ENCODE data around the gene RPL27.
"Not testable (repeated sequence)": the region's sequence is repeated elsewhere in the genome, so short reads cannot be mapped to it uniquely, and the experiment has no call there.

Gene RPL27

DNA sequence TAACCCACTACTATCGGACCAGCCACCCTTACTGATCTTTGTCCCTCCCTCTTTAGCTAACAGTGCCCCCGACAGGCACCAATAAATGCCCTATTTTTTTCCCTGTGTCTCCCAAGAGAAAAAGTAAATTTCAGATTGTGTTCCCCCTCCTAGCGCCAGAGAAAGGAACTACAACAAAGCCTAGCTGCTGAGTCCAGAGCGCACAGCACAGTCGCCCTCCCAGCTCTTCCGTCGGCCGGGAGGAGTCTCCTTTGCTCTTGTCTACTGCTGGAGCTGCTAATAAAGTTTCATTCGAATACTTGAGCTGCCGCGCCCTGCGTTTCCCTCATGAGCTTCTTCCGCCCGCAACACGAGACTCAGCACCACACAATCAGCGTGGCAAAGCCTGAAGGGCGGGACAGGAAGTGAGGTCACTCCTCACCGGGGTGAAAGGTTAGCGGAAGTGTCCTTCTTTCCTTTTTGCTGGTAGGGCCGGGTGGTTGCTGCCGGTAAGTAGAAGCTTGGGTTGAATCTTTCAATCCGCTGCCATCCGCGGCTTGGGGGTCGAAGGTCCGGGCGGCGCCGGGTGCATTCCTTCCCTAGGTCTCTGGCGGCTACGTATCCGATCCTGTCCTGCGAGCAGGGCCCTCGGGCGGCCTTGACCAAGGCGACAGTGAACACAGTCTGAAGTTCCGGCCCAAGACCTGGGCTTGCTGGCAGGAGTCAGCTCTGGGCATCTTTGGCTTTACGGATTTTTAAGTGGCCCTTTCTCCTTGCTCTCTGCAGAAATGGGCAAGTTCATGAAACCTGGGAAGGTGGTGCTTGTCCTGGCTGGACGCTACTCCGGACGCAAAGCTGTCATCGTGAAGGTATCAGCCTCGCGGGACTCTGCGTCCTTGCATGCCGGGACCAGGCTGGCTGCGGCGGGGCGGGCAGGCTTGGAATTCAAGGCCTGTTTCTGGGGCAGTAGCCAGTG is at the start of gene RPL27:
Gene RPL27, plus strand, starts transcription at position 436 of the 955 bp plus-strand sequence. Its CDS starts 332 bp downstream, at position 768.
- peak; percentile 90 for DNase-seq

DNA sequence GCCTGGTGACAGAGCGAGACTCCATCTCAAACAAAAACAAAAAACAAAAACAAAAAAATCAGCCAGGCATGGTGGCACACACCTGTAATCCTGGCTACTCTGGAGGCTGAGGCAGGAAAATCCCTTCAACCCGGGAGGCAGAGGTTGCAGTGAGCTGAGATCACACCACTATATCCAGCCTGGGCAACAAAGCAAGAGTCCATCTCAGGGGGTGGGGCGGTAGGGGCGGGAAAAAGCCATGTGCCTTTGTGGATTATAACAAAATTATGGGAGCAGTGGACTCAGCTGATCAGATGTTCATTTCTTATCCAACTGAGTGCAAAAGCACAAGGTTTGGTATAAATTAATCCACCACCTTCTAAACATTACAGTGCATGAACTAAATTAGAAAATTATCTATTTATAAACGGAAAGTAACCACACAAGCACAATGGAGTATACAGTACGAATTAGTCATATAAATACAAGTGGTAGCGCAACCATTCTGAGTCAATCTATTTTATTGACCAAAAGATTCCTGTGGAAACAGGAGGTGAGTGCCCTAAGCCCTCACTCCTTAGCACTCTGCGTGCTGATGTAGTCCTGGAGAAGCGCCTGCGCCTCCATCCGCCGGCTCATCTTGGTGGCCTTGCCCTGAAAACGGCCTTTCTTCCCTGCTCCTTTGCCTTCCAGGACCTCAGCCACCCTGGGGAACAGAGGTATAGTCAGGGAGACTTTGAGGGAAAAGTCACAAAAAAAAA is 48.0 kb upstream of the RPL27 start:
- DNase-seq: no peak

DNA sequence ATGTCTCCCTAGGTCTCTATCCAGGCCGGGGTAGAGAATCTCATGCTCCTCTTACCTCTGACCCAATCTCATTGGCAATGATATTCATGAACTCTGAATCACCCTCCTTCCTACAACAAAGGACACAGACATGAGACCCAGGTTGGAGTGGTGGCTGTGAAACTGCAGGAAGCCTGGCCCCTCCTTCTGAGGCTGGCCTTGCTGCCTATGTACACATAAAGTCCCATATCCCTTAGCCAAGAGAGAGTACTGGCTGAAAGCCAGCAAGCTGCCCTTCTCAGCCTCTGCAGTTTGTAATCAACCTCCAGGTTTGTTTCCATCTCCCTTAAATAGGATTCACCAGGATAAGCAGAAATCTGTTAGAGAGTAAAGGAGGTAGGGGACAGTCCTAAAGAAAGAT is 44.5 kb upstream of the RPL27 start:
- no peak for DNase-seq

DNA sequence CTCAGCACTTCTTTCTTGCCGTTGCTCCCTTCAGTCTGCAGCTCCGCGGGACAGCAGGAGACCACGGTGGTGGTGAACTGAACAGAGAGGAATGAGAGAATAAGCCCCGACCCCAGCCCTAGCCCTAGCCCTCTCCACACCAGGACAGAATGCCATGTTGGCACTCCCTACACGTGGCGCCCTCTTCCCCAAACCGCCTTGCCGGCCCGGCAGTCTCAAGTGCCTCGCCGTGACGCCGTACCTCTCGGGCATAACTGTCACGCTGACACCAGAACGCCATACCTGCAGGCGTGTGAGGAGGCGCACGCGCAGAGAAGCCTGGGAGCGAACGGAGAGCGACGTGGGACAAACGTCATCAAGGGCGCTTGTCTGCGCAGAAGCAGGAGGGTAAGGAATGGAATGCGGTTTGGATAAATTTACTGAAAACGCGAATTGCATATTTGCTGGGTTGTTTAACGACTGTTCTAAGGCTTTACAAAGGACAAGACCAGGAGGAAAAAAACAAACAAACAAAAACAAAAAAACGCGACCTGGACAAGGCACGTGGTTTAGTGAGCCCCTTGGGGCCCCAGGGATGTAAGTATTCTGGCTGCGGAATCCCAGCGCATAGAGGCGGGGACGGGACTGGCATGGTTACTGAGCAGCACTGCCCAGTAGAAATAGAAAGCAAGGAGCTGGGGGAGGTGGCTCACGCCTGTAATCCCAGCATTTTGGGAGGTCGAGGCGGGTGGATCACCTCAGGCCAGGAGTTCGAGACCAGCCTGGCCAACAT is 33.9 kb upstream of the RPL27 start, which contains the start of gene AARSD1:
Gene AARSD1, minus strand, starts transcription at position 294 of the 772 bp plus-strand sequence. Its CDS starts 14 bp downstream, at position 280.
- DNase-seq: peak; percentile 78

DNA sequence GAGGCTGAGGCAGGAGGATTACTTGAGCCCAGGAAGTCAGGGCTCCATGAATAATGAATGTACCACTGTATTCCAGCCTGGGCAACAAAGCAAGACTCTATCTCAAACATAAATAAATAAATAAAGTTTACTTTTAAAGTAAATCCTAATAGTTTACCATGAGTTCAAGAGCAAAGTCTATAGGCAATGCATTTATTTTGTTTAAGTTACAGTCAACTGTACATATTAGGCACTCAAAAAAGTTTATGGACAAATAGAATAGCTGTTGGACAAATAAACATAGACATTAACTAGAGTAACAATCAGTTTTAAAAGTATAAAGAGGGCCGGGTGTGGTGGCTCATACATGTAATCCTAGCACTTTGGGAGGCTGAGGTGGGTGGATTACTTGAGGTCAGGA is 30.3 kb upstream of the RPL27 start:
- no peak for DNase-seq

DNA sequence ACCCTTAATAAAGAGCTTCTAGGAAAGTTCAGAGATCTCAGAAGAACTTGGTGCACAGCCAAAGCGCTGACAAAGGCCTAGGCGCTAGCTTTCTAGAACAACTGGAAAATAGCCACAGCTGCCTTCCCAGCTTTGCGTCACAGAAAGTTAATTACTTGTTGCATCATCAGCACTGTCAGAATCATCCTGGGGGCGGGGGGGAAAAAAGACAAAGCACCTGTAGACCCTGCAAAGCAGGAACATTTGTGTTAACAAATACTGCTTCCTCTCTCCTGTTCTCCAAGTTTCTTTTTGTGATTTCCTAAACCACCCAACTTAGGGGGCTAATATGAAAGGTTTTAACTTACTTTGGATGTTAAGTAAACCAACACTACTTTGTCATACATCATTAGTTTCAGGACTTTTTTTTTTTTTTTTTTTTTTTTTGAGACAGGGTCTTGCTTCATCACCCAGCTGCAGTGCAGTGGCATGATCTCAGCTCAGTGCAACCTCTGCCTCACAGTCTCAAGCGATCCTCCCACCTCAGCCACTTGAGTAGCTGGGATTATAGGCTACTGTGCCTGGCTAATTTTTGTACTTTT is 29.1 kb upstream of the RPL27 start:
- no peak for DNase-seq

DNA sequence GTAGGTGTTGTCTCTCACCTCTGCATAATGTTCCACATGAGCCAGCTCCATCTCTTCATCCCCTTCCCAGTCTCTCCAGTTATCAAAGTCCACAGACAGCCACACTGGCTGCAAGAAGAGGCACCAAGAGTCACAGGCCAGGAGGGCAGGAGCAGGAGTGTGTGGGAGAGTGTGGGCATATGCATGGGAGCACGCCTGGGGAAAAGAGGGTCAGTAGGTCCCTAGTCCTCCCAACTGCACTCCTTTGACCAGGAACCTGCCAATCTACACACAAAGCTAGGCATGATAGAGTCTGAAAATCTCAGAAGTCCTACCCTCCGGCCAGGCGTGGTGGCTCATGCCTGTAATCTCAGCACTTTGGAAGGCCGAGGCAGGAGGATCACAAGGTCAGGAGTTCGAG is 26.6 kb upstream of the RPL27 start:
- DNase-seq: no peak

DNA sequence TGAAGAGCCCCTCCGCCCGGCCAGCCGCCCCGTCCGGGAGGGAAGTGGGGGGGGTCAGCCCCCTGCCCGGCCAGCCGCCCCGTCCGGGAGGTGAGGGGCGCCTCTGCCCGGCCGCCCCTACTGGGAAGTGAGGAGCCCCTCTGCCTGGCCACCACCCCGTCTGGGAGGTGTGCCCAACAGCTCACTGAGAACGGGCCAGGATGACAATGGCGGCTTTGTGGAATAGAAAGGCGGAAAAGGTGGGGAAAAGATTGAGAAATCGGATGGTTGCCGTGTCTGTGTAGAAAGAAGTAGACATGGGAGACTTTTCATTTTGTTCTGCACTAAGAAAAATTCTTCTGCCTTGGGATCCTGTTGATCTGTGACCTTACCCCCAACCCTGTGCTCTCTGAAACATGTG is 24.9 kb upstream of the RPL27 start:
- DNase-seq: not testable (repeated sequence)

DNA sequence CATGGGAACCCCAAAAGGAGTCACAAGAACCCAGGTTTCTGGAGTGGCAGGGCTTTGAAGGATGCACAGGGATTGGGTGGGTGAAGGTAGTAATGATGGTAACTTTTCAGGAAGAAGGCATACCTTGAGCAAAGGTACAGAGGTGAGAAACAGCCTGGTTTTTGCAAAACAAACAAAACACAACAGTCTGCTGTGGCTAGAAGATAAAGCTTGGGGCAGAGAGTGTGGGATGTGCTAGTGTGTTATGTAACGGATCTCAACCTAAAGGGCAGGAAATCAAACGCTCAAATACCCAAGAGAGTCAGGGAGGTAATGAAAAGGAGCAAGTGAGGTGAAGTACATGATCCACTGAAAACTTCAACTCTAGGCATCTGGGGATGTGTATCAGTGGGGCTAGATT is 23.0 kb upstream of the RPL27 start:
- no peak for DNase-seq

DNA sequence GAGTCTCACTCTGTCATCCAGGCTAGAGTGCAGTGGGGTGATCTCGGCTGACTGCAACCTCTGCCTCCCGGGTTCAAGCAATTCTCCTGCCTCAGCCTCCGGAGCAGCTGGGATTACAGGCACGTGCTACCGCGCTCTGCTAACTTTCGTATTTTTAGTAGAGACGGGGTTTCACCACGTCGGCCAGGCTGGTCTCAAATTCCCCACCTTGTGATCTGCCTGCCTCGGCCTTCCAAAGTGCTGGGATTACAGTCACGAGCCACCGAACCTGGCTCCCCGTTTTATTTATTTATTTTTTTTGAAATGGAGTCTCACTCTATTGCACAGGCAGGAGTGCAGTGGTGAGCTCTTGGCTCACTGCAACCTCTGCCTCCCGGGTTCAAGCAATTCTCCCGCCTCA is 22.5 kb upstream of the RPL27 start:
- DNase-seq: not testable (repeated sequence)

DNA sequence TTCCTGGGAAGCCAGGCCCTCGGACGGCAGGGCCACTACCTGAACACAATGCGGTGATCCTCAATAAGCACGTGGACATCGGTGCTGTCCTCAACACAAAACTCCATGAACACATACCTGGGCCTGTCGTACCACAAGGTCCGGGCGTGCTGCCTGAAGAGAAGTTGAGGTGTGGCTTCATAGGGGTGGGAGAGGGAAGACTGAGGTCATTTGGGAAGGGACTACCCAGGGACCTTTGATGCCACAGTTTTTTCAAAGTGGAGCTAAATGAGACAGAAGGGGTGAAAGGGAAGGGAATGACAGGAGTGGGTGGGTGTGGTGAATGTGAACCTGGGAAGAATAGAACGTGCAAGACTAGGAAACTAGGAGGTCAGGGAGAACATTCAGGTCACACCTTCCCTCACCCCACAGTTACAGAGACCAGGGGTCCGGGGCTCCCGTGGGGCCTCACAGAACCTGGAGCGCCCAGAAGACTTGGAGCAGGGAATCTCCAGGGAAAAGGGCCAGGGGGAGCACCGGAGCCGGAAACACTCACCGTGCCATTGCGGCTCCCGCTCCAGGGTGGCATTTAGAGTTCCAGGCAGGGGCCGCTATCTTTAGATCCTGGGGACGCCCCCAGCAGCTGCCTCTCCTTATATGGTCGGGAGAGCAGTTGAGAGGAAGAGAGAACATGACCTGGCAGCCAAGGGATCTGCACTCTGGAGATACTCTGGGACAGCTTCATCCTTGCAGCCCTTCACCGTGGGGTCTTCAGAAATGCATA is 18.5 kb upstream of the RPL27 start, which contains the start of gene PTGES3L:
Gene PTGES3L, minus strand, starts transcription at position 570 of the 763 bp plus-strand sequence. Its CDS starts 27 bp downstream, at position 543.
- no peak for DNase-seq

DNA sequence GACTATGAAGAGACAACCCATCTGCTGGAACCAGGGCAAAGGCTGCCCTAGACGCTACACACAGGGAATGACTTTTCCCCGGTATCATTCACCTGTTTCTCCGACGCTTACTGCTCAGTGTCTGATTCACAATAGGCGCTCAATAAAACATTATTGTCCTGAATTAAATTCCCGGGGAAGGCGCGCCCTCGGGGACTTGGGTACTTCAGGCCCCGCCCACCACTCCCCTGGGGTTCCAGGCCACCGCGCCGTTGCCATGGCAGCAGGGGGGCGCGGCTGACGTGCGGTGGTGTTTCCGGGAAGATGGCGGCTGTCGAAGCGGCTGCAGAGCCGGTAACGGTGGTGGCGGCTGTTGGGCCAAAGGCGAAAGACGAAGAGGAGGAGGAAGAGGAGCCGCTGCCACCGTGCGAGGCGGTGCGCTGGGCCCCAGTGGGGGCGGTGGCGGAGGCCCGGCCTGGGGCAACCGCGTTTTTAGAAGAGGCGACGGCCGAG is 17.9 kb upstream of the RPL27 start, which contains the start of gene RUNDC1:
Gene RUNDC1, plus strand, starts transcription at position 292 of the 492 bp plus-strand sequence. Its CDS starts 12 bp downstream, at position 304.
- peak; percentile 84 for DNase-seq

DNA sequence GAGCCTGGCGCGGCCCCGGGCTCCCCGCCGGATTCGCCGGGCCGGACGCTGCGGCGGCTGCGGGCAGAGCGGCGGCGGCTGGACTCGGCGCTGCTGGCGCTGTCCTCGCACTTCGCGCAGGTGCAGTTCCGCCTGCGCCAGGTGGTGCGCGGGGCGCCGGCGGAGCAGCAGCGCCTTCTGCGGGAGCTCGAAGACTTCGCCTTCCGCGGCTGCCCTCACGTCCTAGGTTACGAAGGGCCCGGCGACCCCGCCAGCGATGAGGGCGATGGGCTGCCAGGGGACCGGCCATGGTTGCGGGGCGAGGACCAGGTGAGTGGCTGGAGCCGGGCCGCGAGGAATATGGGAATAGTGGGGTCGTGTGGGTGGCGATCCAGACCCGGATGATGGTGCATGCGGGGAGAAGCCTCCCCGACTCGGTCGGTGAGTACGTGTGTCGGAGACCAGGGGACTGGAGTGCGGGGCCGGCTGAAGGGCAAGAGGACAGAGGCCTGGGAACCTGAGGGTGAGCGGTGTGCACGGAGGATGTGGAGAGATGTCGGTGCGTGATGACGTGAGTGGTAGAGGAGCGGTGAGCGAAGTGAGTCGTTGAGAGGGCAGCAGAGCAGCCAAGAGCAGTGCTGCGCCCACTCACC is 17.3 kb upstream of the RPL27 start:
- peak; percentile 52 for DNase-seq

DNA sequence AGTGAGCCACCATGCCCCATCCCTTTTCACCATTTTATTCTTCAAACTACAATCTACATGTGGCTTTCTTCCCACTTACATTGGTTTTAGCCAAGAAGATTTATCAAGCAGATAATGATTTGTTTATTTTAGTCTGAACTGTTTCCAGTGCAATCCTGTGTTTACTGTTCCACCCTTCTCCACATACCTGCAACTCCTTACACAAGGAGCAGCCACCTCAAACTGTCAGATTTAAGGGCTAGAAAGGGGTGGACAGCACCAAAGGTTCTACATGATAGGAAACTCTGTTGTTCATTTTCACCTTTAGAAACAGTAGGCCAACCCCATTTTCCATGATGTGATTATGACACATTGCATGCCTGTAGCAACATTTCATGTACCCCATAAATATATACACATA is 16.0 kb upstream of the RPL27 start:
- DNase-seq: no peak

DNA sequence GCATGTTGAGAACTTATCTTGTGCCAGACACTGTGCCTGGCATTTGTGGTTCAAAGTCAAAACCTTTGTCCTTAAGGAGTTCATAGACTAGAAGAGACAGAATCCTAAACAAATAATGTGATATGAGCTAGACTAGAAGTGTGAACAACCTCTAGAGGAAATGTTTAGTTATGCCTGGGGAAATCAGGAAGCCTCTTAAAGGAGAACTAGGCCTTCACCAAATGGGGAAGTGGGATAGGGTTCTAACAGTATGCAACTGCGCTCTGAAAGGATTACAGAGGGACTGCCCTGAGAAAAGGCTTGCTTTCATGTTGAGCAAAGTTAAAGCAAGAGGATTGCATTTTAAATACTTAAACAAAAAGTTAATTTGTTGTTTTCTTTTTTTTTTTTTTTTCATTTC is 13.0 kb upstream of the RPL27 start:
- DNase-seq: no peak

DNA sequence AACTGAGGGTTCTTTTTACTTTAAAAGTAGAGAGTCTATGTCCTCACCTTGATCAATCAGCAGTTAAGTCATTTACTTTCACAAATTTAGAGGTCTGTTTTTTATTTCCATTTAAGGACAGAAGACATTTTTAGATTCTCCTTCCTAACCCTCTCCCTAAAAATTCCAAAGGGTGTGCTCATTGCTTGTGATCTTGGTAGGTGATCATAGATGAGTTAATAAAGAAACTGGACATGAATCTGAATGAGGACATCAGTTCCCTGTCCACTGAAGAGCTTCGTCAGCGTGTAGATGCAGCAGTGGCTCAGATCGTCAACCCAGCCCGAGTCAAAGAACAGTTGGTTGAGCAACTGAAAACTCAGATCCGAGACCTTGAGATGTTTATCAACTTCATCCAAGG is 9.1 kb upstream of the RPL27 start:
- no peak for DNase-seq

DNA sequence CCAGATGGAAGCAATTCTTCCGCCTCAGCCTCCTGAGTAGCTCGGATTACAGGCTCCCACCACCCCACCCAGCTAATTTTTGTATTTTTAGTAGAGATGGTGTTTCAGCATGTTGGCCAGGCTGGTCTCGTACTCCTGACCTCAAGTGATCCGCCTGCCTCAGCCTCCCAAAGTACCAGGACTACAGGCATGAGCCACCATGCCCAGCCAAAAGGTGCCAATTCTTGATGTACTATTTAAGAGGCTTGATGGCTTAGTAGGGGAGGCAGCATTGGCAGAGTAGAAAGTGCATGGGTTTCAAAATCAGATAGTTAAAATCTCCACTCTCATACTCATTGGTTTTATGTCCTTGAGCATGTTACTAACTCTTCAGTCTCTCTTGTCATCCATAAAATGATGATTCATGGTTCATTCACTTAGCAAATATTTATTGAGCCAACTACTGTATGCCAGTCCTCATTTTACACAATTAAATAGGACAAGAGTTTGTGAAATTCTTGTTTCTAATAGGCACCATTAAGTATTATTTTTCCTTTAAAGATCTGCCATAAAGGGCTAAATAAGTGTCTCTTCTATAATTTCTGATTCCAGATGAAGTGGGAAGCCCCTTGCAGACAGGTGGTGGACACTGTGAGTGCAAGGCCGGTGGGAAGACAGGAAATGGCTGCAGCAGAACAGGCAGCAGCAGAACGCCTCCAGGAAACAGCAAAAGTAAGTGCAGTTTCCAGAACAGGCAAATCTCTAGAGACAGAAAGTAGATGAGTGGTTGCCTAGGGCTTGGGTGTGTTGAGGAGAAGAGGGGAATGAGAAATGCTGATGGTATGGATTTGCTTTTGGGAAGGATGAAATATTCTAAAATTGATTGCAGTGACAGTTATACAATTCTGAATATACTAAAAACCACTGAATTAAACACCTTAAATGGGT is 8.2 kb upstream of the RPL27 start:
- no peak for DNase-seq

DNA sequence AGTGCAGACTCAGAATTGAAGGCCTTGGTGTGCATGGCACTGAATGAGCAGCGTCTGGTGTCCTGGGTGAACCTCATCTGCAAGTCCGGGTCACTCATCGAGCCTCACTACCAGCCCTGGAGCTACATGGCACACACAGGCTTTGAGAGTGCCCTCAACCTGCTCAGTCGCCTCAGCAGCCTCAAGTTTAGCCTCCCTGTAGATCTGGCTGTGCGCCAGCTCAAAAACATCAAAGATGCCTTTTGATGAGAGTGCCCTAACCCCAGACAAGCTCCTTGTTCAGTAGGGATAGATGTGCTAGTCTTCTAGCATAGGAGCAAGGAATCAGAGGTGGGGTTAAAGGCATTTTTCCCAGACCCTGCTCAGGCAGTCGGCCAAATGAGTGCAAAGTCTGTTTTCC is 6.7 kb upstream of the RPL27 start:
- DNase-seq: no peak

DNA sequence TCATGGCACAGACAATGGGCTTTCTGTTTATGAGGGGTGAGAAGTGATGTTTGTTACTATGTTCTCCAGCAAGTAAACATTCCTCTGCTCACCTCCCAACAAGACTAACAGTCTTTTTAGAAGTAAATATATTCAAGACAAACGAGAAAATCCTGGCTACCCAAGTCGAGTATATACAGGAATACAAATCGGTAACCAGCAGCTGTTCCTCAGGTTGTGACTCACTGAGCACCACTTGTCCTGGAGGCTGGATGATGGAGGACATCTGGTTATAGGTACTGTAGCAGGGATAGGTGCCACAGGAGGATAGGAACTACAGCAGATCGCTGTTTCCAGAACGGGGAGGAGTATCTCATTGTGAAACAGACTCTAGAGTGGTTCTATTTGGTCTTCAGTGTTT is 5.3 kb upstream of the RPL27 start:
- DNase-seq: no peak

DNA sequence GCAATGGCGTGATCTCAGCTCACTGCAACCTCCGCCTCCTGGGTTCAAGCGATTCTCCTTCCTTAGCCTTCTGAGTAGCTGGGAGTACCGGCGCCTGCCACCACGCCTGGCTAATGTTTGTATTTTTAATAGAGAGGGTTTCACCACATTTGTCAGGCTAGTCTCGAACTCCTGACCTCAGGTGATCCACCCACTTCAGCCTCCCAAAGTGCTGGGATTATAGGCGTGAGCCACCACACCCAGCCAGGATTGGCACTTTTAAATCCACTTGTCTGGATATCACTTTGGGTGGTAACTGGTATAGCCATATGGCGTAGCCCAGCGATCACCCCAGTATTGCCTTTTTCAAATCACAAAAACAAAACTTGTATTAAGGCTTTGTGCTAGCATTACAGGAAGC is 4.3 kb upstream of the RPL27 start:
- not testable (repeated sequence) for DNase-seq
